NK-92 treated with Interleukin-12 subunit alpha and Interleukin-12 subunit beta, amount 100 ng/mL, for 24 hours (cell line): ENCODE results near the gene RBM19.

Source experiments
- DNase-seq: peaks from one replicate; lab custom pipeline; 2025; lab: John Stamatoyannopoulos, UW

Gene RBM19

GRCh38 chr12:113958108-113958507, 8.0 kb downstream of the RBM19 start:
- no peak for DNase-seq

GRCh38 chr12:113957627-113958026, 8.5 kb downstream of the RBM19 start:
- DNase-seq, result no peak

- DNase-seq, result no peak
These were observed 10.8 kb downstream of the RBM19 start for GRCh38 chr12:113955109-113955970.

- no peak for DNase-seq
These were observed 11.6 kb downstream of the RBM19 start for GRCh38 chr12:113954547-113954946.

GRCh38 chr12:113950873-113951272, 15.3 kb downstream of the RBM19 start:
- DNase-seq, result no peak

GRCh38 chr12:113949321-113950305, 16.5 kb downstream of the RBM19 start:
- DNase-seq, result no peak

GRCh38 chr12:113948151-113948914, 17.8 kb downstream of the RBM19 start:
- no peak for DNase-seq

- no peak for DNase-seq
These were observed 19.9 kb downstream of the RBM19 start for GRCh38 chr12:113946175-113946574.

GRCh38 chr12:113945174-113946173, 20.7 kb downstream of the RBM19 start:
- no peak for DNase-seq

- DNase-seq, result no peak
These were observed 23.9 kb downstream of the RBM19 start for GRCh38 chr12:113942209-113942608.

GRCh38 chr12:113941208-113941486, 25.0 kb downstream of the RBM19 start:
- no peak for DNase-seq

- no peak for DNase-seq
These were observed 25.5 kb downstream of the RBM19 start for GRCh38 chr12:113940357-113941207.

GRCh38 chr12:113939867-113940266, 26.3 kb downstream of the RBM19 start:
- no peak for DNase-seq

- no peak for DNase-seq
These were observed 27.7 kb downstream of the RBM19 start for GRCh38 chr12:113938471-113938870.

- DNase-seq, result no peak
These were observed 29.7 kb downstream of the RBM19 start for GRCh38 chr12:113936460-113936859.

GRCh38 chr12:113935459-113935858, 30.7 kb downstream of the RBM19 start:
- no peak for DNase-seq

GRCh38 chr12:113934946-113935345, 31.2 kb downstream of the RBM19 start:
- no peak for DNase-seq

- DNase-seq, result no peak
These were observed 31.9 kb downstream of the RBM19 start for GRCh38 chr12:113934060-113934814.

- no peak for DNase-seq
These were observed 32.8 kb downstream of the RBM19 start for GRCh38 chr12:113933201-113933786.
